ENCODE results near the gene ZNF579. TPM values are rescaled to one million over a fixed set of nuclear protein-coding genes. Genes with fewer than 3 reads are reported as not detected.

Gene ZNF579
- total RNA-seq, 1 donor from 2014 or later = 14.3 TPM

GRCh38 chr19:55613930-55614710 is 33.5 kb upstream of the ZNF579 start:
- intact Hi-C loops (cut with DNase I) = no loop called here
- ATAC-seq = no peak
- DNase-seq (ENCODE audit: low spot score) = no peak

DNA sequence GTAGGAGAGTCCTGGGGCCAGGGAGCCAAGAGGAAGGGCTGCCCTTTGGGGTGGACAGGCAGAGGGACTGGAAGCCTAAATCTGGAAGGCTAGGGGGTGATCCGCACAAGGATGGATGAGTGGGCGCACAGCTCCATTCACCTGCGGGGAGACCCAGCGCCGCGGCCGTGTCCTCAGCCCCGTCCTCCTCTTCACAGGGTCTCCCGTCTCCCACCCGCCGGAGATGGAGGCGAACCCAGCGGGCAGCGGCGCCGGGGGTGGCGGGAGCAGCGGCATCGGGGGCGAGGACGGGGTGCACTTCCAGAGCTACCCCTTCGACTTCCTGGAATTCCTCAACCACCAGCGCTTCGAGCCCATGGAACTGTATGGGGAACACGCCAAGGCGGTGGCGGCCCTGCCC is 32.7 kb upstream of the ZNF579 start:
- intact Hi-C loops (cut with DNase I) = no loop called here
- no peak for ATAC-seq
- no peak for DNase-seq (ENCODE audit: low spot score)

DNA sequence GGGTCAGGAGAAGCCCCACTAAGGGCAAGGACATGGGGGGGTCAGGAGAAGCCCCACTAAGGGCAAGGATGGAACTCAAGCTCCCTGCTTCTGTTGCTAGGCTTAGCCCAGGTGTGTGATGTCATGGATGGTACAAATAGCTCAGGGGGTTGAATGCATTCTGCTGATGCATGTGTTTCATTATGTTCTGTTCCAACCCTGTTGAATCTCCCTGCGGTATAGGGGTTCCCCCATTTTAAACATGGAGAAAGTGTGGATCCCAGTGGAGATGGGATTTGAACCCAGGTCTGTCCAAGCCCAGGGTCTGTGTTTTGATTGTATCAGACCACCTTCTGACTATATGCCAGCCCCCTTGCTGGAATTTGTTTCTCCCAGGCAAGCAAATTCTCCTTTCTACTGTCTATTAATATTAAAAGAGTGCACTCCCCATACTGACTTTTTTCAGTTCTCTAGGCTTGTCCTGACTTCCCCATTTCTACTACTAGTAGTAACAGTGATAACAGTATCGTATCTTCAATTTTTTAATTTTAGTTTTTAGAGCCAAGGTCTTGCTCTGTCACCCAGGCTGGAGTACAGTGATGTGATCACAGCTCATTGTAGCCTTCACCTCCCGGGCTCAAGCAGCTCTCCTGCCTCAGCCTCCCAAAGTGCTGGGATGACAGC is 31.5 kb upstream of the ZNF579 start:
- no peak for ATAC-seq
- no peak for DNase-seq (ENCODE audit: low spot score)
- intact Hi-C loops (cut with DNase I) = no loop called here

DNA sequence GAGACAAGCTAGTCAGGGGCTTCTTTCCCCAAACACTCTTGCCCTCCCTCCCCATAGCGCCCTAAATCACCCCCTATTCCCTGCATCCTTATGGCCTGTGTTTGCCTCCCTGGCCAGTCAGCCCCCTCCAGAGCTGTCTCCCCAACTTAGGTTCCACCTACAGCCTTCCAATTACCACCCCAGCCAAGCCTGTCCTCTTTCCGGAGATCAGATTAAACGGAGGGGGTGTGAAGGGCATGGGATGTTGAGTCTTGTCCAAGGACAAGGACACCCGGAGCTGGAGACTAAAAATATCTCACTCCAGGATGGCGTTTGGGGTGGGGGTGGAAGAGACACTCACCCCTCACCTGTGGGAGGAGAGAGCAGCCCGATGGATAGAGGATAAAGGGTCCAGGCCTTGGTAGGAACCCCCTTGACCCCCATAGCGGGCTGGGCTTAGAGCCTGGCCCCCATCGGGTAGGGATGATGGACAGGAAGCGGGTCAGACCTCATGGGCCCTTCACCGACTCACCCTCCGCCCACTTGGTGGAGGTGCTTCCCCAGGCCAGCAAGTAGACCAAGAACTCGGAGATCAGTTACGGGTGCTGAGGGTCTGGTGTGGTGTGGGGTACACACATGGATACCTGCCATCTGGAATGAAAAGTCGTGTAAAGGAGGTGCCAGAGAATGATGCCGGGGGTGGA is 30.8 kb upstream of the ZNF579 start:
- ATAC-seq = no peak
- intact Hi-C loops (cut with DNase I) = no loop called here
- DNase-seq (ENCODE audit: low spot score) = no peak

DNA sequence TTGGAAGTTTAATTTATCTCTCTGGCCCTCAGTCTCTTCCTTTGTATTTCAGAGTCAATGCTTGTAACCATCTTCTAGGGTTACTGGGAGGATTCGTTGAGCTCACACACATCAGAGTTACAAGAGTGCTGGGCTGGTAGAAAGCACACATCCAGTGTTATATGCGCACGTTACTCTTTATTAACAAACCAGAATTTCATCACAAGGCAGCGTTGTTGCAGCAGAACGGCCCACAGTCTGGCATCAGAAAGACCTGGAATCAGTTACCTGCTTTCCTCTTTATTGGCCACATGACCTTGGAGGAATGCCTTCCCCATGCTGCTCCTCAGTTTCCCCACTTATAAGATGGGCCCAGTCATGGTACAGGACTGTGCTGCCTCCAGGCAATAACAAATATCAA is 28.7 kb upstream of the ZNF579 start:
- intact Hi-C loops (cut with DNase I) = no loop called here
- DNase-seq (ENCODE audit: low spot score) = no peak

GRCh38 chr19:55606817-55607216 is 26.2 kb upstream of the ZNF579 start:
- DNase-seq (ENCODE audit: low spot score) (no peak), ATAC-seq (no peak)
- intact Hi-C loops (cut with DNase I) = no loop called here

More for the DNA sequence above, 28.7 kb upstream of the ZNF579 start:
- no peak for ATAC-seq

GRCh38 chr19:55606471-55606787 is 25.8 kb upstream of the ZNF579 start:
- no peak for DNase-seq (ENCODE audit: low spot score)
- no peak for ATAC-seq
- intact Hi-C loops (cut with DNase I) = no loop called here

- ATAC-seq (peak; percentile 42), DNase-seq (ENCODE audit: low spot score) (peak; percentile 82)
- intact Hi-C loops (cut with DNase I) = no loop called here
Measured at GRCh38 chr19:55605637-55606470, 25.2 kb upstream of the ZNF579 start, which contains the start of gene ZNF865. ZNF865 (plus strand) TSS chr19:55605647; CDS start chr19:55613619, 7,972 bp downstream.

- ATAC-seq = peak; percentile 91
- intact Hi-C loops (cut with DNase I) = no loop called here
- peak; percentile 99 for DNase-seq (ENCODE audit: low spot score)
Measured at GRCh38 chr19:55605207-55605636, 24.6 kb upstream of the ZNF579 start.

DNA sequence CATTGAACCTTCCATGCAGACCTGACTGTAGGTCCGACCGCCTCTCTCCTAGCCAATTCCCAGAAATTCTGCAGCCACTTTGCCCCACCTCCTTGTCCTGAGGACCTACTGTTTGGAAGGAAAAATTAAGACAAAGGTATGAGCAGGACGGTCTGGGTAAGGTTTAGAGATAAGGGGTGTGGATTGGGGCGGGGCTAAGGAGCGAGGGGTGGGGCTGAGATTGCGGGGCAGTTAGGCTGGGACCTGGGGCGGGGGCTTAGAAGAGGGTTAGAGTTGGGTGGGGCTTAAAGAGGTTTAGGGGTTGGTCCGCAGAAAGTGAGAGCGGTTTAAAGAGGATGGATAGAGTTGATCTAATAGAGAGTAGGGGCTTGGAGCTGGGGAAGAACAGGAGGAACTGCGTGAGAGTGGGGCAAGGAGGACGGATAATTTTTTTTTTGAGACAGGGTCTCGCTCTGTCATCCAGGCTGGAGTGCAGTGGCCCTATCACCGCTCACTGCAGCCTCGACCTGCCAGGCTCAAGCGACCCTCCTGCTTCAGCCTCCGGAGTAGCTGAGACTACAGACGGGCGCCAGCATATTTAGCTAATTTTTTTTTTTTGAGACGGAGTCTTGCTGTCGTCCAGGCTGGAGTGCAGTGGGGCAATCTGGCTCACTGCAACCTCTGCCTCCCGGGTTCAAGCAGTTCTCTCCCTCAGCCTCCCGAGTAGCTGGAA is 23.1 kb upstream of the ZNF579 start:
- no peak for DNase-seq (ENCODE audit: low spot score)
- intact Hi-C loops (cut with DNase I) = no loop called here
- no peak for ATAC-seq

DNA sequence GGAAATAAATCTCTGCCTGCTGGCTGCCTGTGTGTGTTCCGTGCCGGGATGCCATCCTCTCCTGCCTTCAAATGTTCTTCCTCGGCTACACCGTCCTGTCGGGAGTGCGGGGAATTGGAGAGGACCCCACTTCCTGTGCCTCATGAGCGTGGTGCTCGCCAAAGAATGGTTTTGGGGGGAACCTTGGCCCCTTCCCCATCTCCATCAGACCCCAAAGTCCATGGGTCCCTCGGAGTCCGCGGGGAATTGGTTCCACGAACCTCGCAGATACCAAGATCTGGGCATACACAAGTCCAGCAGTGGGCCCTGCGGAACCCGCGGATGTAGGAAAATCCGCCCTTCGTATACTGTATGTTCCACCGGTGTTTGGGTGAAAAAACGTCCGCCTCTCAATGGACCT is 22.5 kb upstream of the ZNF579 start:
- ATAC-seq (no peak), DNase-seq (ENCODE audit: low spot score) (no peak)
- intact Hi-C loops (cut with DNase I) = no loop called here

- intact Hi-C loops (cut with DNase I) = no loop called here
- DNase-seq (ENCODE audit: low spot score) (peak; percentile 65), ATAC-seq (no peak)
Measured at GRCh38 chr19:55602104-55603001, 21.7 kb upstream of the ZNF579 start.

- ATAC-seq (no peak), DNase-seq (ENCODE audit: low spot score) (no peak)
- intact Hi-C loops (cut with DNase I) = no loop called here
Measured at GRCh38 chr19:55601084-55601483, 20.4 kb upstream of the ZNF579 start.

GRCh38 chr19:55600662-55601028 is 20.0 kb upstream of the ZNF579 start:
- no peak for ATAC-seq
- DNase-seq (ENCODE audit: low spot score) = no peak
- intact Hi-C loops (cut with DNase I) = no loop called here

DNA sequence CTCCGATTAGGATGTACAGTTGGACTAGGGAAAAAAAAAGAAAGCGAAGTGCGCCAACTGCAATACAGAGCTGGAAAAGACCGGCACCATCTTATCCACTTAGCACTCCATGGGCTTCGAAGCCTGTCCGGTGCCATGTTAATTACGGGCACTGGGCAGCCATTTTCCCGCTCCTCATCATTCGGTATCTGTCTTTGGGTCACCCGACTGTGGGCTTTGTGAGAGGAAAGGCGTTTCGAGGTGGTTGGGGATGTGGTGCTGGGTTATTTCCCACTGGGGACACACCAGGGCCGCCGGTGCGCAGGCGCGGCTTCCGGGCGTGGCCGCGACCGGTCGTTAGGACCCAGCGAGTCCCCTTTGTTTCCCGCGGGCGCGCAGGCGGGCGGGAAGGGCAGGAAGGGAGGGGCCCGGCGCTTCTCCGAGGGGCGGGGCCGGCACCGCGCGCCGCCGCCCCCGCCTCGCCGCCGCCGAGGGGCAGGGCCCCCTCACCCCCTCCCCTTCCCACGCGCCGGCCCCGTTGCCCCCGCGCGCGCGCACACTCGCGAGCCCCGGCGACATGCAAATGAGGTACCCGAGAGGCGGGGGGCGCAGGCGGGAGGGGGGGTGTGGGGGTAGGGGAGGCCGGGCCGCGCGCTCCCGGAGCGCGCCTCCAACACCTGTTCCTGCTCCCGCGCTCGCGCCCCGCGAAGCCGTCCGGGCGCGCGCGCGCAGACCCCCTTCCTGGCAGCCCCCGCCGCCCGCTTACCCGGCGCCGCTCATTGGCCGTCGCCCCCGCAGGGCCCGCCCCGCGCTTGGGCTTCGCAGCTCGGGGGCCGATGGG is 19.4 kb upstream of the ZNF579 start, which contains the start of gene ZNF524:
ZNF524 (plus strand) TSS at position 447 of the 820 bp plus-strand sequence. CDS start 1,825 bp downstream, outside the sequence.
- peak; percentile 90 for DNase-seq (ENCODE audit: low spot score)
- intact Hi-C loops (cut with DNase I) = no loop called here
- peak; percentile 77 for ATAC-seq

- DNase-seq (ENCODE audit: low spot score) (peak; percentile 98), ATAC-seq (peak; percentile 95)
- intact Hi-C loops (cut with DNase I) = no loop called here
Measured at GRCh38 chr19:55599468-55599841, 18.8 kb upstream of the ZNF579 start, which contains the start of gene FIZ1. FIZ1 (minus strand) TSS chr19:55599517; CDS start chr19:55597865, 1,652 bp downstream.

All from sciatic nerve (tissue), 2 donors.